GM20000 (cell line): ENCODE results near the gene TARDBP.

Source experiments
- DNase-seq: peaks from one replicate; pipeline ENCODE4 v3.0.0; 2012; ENCODE audit warnings: low spot score
- TF ChIP-seq, protein P1 (sequence below): IDR thresholded peaks from 2 replicates; pipeline ENCODE4 v1.5.1; 2012; ENCODE audit warnings: mild to moderate bottlenecking, control low read depth; ENCODE audit errors: extremely low read depth, missing control alignments

The TARDBP gene

DNA sequence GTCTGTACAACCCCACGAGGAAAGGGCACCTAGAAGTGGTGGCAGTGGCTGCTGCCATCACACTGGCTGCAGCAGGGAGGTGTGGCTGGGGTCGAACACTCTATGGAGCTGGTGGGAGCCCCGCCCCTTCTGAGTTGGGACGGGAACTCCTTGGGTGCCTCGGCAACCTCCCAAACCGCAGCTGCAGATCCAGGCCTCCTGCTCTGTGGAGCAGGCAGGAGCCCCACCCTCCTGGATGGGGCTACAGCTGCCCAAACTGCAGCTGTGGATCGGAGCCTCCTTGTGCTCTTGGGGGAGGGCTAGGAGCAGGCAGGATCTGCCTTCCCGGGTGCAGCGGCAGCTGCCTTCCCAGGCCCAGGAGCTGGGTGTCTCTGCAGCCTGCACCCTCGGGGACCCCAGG, 38.9 kb upstream of the TARDBP start:
- no peak for DNase-seq
- TF ChIP-seq, protein P1, sequence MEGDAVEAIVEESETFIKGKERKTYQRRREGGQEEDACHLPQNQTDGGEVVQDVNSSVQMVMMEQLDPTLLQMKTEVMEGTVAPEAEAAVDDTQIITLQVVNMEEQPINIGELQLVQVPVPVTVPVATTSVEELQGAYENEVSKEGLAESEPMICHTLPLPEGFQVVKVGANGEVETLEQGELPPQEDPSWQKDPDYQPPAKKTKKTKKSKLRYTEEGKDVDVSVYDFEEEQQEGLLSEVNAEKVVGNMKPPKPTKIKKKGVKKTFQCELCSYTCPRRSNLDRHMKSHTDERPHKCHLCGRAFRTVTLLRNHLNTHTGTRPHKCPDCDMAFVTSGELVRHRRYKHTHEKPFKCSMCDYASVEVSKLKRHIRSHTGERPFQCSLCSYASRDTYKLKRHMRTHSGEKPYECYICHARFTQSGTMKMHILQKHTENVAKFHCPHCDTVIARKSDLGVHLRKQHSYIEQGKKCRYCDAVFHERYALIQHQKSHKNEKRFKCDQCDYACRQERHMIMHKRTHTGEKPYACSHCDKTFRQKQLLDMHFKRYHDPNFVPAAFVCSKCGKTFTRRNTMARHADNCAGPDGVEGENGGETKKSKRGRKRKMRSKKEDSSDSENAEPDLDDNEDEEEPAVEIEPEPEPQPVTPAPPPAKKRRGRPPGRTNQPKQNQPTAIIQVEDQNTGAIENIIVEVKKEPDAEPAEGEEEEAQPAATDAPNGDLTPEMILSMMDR: no peak

DNA sequence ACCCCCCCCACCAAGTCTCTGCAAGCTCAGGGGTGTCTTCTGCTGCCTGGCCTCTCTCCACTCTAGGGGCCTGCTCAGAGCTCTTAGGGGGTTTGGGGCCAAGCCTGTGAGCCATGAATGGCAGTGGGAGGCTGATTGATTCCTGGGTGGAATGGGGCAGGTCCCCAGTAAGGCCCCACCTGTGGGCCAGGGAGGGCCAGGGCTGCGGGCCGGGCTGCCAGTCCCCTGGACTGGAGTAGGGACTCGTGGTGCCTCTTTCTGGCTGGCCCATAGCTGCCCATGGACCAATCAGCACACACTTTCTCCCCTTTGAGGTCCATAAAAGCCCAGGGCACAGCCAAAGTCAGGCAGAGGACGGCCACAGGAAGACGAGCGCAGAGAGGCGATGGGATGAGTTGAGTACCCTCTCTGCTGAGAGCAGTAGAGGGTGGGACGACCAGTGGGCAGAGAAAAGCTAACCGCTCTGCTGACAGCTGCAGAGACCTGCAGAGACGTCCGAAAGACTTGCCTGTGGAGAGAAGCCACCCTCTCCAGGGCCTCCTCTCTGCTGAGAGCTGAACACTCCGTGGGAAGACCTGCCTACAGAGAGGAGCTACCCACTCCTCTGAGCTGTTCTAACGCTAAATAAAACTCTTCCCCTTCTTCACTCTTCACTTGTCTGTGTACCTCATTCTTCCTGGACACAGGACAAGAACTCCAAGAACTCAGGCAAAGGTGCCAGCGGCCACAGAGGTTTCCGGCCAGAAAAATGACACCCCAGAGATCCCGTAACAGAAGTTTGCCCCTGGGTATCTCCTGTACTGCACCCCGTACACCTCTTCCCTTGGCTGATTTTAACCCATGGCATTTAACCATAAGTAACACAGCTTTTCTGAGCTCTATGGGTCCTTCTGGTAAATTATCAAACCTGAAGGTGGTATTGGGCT, 38.2 kb upstream of the TARDBP start:
- DNase-seq: no peak
- TF ChIP-seq, protein P1: no peak

DNA sequence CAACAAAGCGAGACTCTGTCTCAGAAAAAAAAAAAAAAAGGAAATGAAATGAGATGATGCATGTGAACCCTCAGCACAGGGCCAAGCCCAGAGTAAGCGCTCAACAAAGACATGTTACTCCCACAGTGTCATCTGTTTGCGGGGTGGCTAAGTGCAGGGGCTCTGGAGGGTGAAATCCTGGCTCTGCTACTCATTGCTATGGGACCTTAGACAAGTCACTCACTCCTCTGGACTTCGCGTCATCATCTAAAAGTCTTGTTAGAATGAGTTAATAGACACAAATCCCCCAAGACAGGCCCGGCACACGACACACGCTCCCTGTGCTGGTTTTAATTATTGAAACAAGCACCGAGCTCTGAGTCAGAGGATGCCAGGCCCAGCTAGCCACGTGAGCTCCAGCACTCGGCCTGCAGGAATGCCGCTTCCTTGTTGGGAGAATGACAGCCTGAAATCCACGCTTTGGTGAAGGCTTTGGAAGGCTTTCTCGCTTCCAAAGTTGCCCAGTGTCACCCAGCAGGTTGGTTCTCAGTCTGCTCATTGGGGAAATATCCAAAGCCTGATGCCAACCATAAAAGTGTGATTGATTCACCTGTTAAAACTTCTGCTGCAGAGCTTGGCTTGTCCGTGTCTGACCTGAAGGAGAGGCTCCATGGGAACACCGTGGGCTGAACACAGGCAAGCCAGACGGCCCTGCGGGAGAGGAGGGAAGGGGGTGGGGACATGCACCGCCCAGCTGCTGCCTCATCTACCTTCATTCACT, 36.7 kb upstream of the TARDBP start:
- TF ChIP-seq, protein P1: no peak
- DNase-seq: no peak

DNA sequence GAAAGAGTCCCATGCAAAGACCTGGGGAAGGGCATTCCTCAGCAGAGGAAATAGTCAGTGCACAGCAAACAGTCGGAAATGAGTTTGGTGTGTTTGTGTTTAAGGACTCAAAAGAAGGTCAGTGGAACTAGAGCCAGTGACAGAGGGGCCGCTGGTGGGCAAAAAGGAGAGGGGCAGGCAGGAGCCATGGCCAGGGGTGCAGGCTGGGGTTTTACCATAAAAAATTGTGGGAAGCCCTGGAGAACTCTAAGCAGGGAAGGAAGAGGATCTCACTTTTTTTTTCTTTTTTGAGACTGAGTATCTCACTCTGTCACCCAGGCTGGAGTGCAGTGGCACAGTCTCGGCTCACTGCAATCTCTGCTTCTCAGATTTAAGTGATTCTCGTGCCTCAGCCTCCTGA, 33.7 kb upstream of the TARDBP start:
- TF ChIP-seq, protein P1: no peak
- DNase-seq: no peak

DNA sequence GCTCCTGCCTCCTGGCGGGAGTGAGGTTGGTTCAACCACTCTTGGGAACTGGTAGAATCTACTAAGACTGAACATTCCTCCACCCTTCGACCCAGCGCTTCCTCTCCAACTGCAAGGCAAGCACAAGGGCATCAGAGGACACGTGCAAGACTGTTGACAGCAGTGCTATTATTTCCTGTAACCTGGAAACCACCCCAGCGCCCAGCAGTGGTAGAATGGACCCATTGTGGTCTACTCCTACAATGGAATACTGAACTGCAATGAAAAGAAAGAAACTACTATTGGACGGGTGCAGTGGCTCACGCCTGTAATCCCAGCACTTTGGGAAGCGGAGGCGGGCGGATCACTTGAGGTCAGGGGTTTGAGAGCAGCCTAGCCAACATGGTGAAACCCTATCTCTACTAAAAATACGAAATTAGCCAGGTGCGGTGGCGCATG, 33.0 kb upstream of the TARDBP start:
- TF ChIP-seq, protein P1: no peak
- no peak for DNase-seq

DNA sequence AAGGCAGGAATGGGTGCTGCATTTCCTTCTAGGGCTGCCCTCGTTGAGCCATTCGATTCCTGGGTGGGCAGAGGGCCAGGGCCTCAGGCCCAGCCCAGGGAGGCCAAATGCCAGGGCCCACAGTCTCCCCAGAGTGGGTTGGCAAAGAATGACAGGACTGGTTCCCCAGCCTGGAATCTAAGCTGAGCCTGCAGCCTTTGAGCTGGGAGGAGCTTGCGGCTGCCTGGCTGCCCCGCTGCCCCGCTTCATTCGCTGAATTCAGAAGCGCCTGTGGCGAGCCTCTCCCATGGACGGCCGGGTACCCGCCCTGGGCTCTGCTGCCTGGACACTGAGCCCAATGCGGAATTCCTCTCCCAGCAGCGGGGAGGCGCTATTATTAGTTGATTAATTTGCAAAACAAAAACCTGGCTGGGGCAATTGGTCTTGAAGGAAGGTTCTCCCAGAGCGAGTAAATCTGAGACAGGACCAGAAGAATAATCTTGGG, 32.3 kb upstream of the TARDBP start:
- no peak for DNase-seq
- TF ChIP-seq, protein P1: no peak
